Measurements from ENCODE around the gene ARMC9. TPM values are rescaled to one million over a fixed set of nuclear protein-coding genes. Genes with fewer than 3 reads are reported as not detected.

Gene ARMC9
- total and polyA plus RNA-seq, 7 donors, result 2.4 to 95.3 (median 24.3) TPM

DNA sequence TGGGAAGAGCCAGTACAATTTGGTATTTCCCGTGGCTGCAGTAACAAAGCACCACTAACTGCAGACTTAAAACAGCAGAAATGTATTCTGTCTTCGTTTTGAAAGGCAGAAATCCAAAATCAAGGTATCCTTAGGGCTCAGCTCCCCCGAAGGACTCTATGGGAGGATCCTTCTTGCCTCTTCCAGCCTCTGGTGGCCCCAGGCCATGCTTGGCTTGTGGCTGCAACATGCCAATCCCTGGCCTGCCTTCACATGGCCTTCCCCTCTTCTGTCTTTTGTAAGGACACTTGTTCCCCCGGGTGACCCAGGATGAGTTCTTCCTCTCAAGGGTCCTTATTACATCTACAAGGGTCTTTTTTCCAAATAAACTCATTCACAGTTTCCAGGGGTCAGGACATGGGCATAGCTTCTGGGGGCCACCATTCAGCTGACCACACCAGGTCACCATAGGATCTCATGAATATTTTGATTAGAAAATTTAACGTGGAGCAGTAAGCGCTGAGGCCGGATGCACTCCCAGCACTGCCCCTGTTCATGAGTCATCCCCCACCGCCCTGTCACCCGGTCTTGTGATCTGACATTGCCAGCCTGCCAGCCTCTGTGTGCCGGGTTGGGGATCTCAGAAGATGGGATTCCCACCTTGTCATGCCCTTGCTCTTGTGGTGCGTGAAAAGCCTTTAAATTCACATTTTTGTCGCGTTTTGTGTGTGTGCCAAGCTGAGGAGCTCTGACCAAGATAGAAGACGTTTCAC, 135.9 kb downstream of the ARMC9 start:
- TF ChIP-seq EP300 (IDR thresholded peaks at IDR 0.05) (no peak), POLR2A (IDR thresholded peaks at IDR 0.05) (no peak), POLR2AphosphoS5 (IDR thresholded peaks at IDR 0.05) (no peak)
- TF ChIP-seq, protein P1, sequence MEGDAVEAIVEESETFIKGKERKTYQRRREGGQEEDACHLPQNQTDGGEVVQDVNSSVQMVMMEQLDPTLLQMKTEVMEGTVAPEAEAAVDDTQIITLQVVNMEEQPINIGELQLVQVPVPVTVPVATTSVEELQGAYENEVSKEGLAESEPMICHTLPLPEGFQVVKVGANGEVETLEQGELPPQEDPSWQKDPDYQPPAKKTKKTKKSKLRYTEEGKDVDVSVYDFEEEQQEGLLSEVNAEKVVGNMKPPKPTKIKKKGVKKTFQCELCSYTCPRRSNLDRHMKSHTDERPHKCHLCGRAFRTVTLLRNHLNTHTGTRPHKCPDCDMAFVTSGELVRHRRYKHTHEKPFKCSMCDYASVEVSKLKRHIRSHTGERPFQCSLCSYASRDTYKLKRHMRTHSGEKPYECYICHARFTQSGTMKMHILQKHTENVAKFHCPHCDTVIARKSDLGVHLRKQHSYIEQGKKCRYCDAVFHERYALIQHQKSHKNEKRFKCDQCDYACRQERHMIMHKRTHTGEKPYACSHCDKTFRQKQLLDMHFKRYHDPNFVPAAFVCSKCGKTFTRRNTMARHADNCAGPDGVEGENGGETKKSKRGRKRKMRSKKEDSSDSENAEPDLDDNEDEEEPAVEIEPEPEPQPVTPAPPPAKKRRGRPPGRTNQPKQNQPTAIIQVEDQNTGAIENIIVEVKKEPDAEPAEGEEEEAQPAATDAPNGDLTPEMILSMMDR (IDR thresholded peaks at IDR 0.05), result no peak
- Histone ChIP-seq H3K4me1 (no peaks in the 10 kb centered on the region), H3K36me3 (peaks cover 0 to 50% (median 26%) of the 10 kb centered on the region in 4 donors), H3K4me3 (no peak overlapping the region), H3K9me3 (no peaks in the 10 kb centered on the region), H3K27ac (no peak overlapping the region), H3K27me3 (no peaks in the 10 kb centered on the region)
- WGBS, 2 donors, result 93 to 95% methylated on average over 14 of the region's 14 CpGs
- DNase-seq, result no peak
- intact Hi-C loops (cut with DNase I), result no loop called here

DNA sequence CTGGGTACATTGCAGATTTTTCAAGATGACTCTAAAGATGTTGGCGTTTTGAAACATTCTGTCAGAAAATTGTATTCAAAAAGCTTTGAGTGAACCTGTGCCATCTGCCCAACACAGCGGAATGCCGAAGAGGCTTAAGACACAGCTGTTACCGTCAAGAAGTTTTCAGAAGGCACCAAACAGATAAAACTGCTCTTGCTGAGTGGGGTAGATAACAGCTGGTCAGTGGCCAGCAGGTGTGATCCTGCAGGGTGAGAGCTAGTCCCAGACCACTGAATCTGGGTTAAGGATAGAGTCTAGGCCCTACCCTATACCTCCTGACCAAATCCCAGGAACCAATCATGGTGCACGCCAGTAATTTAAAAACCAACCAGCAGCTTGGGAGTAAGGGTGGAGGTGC, 136.6 kb downstream of the ARMC9 start:
- intact Hi-C loops (cut with DNase I), result no loop called here
- peaks cover 0 to 50% (median 26%) of the 10 kb centered on the region in 4 donors for H3K36me3 ChIP-seq

DNA sequence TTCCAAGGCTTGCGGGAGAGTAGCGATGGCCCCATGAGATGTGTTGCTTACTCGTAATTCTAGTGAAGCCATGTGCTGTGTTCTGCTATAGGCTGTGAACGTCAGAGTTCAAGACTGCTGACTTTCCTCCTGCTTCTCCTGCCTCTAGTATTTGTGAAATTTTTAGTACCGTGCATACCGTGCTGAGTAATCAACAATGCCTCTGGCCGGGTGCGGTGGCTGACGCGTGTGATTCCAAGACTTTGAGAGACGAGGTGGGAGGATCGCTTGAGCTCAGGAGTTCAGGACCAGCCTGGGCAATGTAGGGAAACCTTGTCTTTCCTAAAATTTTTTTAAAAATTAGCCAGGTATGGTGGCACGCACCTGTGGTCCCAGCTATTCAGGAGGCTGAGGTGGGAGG, 137.2 kb downstream of the ARMC9 start:
- H3K4me1 ChIP-seq, result no peaks in the 10 kb centered on the region
- H3K36me3 ChIP-seq, result peaks cover 0 to 48% (median 24%) of the 10 kb centered on the region in 4 donors
- no peak overlapping the region for H3K27ac ChIP-seq
- H3K9me3 ChIP-seq, result no peaks in the 10 kb centered on the region
- TF ChIP-seq POLR2AphosphoS5 (IDR thresholded peaks at IDR 0.05) (no peak), EP300 (IDR thresholded peaks at IDR 0.05) (no peak), POLR2A (IDR thresholded peaks at IDR 0.05) (no peak)
- TF ChIP-seq, protein P1 (IDR thresholded peaks at IDR 0.05), result no peak
- H3K4me3 ChIP-seq, result no peak overlapping the region
- intact Hi-C loops (cut with DNase I), result no loop called here
- H3K27me3 ChIP-seq, result no peaks in the 10 kb centered on the region
- WGBS, 2 donors, result 94 to 96% methylated on average over 13 of the region's 13 CpGs
- DNase-seq, result no peak

More for the DNA sequence above, 136.6 kb downstream of the ARMC9 start:
- H3K27me3 ChIP-seq, result no peaks in the 10 kb centered on the region
- WGBS, 2 donors, result 96% methylated on average over 5 of the region's 5 CpGs
- no peak overlapping the region for H3K4me3 ChIP-seq
- no peak for TF ChIP-seq POLR2A (IDR thresholded peaks at IDR 0.05)
- TF ChIP-seq POLR2AphosphoS5 (IDR thresholded peaks at IDR 0.05), result no peak
- no peak for TF ChIP-seq EP300 (IDR thresholded peaks at IDR 0.05)
- TF ChIP-seq, protein P1 (IDR thresholded peaks at IDR 0.05), result no peak
- no peaks in the 10 kb centered on the region for H3K9me3 ChIP-seq
- DNase-seq, result no peak
- H3K4me1 ChIP-seq, result no peaks in the 10 kb centered on the region
- H3K27ac ChIP-seq, result no peak overlapping the region

DNA sequence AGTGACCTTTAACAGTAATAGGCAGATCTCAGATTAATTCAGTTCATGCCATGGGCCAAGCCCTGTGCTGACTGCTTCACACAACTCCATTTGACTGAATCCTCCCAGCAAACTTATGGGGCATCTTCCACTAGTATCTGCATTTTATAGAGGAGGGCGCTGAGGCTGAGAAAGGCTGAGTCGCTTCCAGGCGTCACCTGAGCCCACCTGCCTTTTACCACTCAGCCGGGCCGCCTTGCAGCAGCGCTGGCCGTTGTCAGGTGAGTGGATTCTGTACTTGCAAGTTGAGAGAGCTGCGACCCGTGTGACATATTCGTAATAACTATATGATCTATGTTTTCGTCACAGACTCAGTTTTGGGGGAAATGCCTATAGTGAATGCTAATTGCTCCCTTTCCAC, 137.8 kb downstream of the ARMC9 start:
- H3K27ac ChIP-seq, result no peak overlapping the region
- H3K4me1 ChIP-seq, result no peaks in the 10 kb centered on the region
- intact Hi-C loops (cut with DNase I), result no loop called here
- no peak overlapping the region for H3K4me3 ChIP-seq
- peaks cover 0 to 52% (median 24%) of the 10 kb centered on the region in 4 donors for H3K36me3 ChIP-seq
- no peaks in the 10 kb centered on the region for H3K9me3 ChIP-seq
- 95 to 96% methylated on average over 11 of the region's 11 CpGs for WGBS, 2 donors
- H3K27me3 ChIP-seq, result no peaks in the 10 kb centered on the region
- DNase-seq, result no peak
- TF ChIP-seq POLR2AphosphoS5 (IDR thresholded peaks at IDR 0.05), result no peak
- TF ChIP-seq, protein P1 (IDR thresholded peaks at IDR 0.05), result no peak
- no peak for TF ChIP-seq POLR2A (IDR thresholded peaks at IDR 0.05)
